GM12878 (cell line): ENCODE measurements around the gene PAPOLA. TPM values are rescaled to one million over a fixed set of nuclear protein-coding genes. Genes with fewer than 3 reads are reported as not detected.

ENCODE experiments used
- ATAC-seq: fragments of 200-7000 bp; cut with Tn5 transposase; 3 replicates; pipeline ENCODE4 v1.9.1; 2020; ENCODE audit warnings: mild to moderate bottlenecking, moderate library complexity
- BruUV-seq: library from RNA; stranded (reverse); fragments of 400-500 nt; replicated peaks from 2 replicates; lab custom pipeline; 2021; lab: Mats Ljungman, UMichigan
- CTCF ChIA-PET: fragments of 300-600 bp; sonication (Branson Sonifier 250); formaldehyde crosslinking; extraction: SDS; loops from one replicate; lab custom pipeline; 2021; ENCODE audit warnings: inconsistent platforms; lab: Yijun Ruan, JAX
- POLR2A ChIA-PET: fragments of 350-600 bp; formaldehyde crosslinking; extraction: SDS; loops from one replicate; lab custom pipeline; 2021; ENCODE audit warnings: inconsistent platforms; lab: Charles Lee
- RAD21 ChIA-PET: fragments of 300-600 bp; sonication (Branson Sonifier 250); formaldehyde crosslinking; loops from one replicate; lab custom pipeline; 2023; ENCODE audit warnings: antibody characterized with exemption; ENCODE audit not compliant: unreplicated experiment; lab: Charles Lee
- SMC1A ChIA-PET: fragments of 300-600 bp; sonication (Branson Sonifier 250); formaldehyde crosslinking; loops from one replicate; lab custom pipeline; 2023; ENCODE audit not compliant: unreplicated experiment, uncharacterized antibody; lab: Charles Lee
- DNase-seq: peaks from one replicate; pipeline ENCODE4 v3.0.0-alpha.2; 2011; ENCODE audit warnings: low read depth, low spot score
- FAIRE-seq: peaks from 3 replicates; lab custom pipeline; 2011; peaks lifted over from hg19 to GRCh38; lab: Jason Lieb, UNC
- H2AFZ ChIP-seq: 2 replicates; pipeline ENCODE4 v1.6.0; 2011; ENCODE audit warnings: low read depth, low read length, control low read depth; ENCODE audit not compliant: control insufficient read depth
- H3K27ac ChIP-seq: 2 replicates; pipeline ENCODE4 v1.5.1; 2011; ENCODE audit warnings: control low read depth; ENCODE audit not compliant: control insufficient read depth, insufficient read depth
- H3K27me3 ChIP-seq, 2 experiments: replicated peaks in 1 of 2; 2 replicates each; pipeline versions ENCODE4 v1.6.0 to v1.6.1; 2011; ENCODE audit warnings: low read length in 1 of 2; ENCODE audit not compliant: control insufficient read depth in 2 of 2, insufficient read depth in 2 of 2
- H3K36me3 ChIP-seq, 2 experiments: 2 replicates each; pipeline ENCODE4 v1.5.1; 2011; ENCODE audit warnings: low read length in 1 of 2; ENCODE audit not compliant: control insufficient read depth in 2 of 2, insufficient read depth in 2 of 2
- H3K4me1 ChIP-seq: 2 replicates; pipeline ENCODE4 v1.6.1; 2011; ENCODE audit warnings: mild to moderate bottlenecking, low read length, moderate library complexity, mixed read lengths; ENCODE audit not compliant: control insufficient read depth, insufficient read depth
- H3K4me2 ChIP-seq: 2 replicates; pipeline ENCODE4 v1.6.0; 2011; ENCODE audit warnings: control low read depth; ENCODE audit not compliant: control insufficient read depth, insufficient read depth
- H3K4me3 ChIP-seq: fragments of 200-600 bp; sonication (generic); 2 replicates; pipeline ENCODE4 v1.5.1; 2016
- H3K79me2 ChIP-seq: 2 replicates; pipeline ENCODE4 v1.6.0; 2011; ENCODE audit warnings: low read length; ENCODE audit not compliant: control insufficient read depth, insufficient read depth
- H3K9ac ChIP-seq: 2 replicates; pipeline ENCODE4 v1.8.0; 2011; ENCODE audit warnings: low read length, control low read depth, mixed read lengths; ENCODE audit not compliant: control insufficient read depth, insufficient read depth
- H3K9me3 ChIP-seq: replicated peaks from 3 replicates; pipeline ENCODE4 v1.5.1; 2011; ENCODE audit warnings: mild to moderate bottlenecking, low read length; ENCODE audit not compliant: control insufficient read depth, insufficient read depth
- H4K20me1 ChIP-seq: 2 replicates; pipeline ENCODE4 v1.6.0; 2011; ENCODE audit not compliant: control insufficient read depth, insufficient read depth
- BCL11A ChIP-seq: IDR thresholded peaks from 2 replicates; pipeline ENCODE4 v1.6.1; 2011; ENCODE audit warnings: low read depth, low read length
- CEBPB ChIP-seq, 2 experiments: fragments of 150-350 bp in 1 of 2; IDR thresholded peaks; 2 replicates each; pipeline ENCODE4 v1.6.1; 2012 to 2014; ENCODE audit warnings: low read depth in 2 of 2, low read length in 2 of 2, borderline replicate concordance in 1 of 2, inconsistent platforms in 1 of 2
- CREM ChIP-seq: IDR thresholded peaks from 2 replicates; pipeline ENCODE4 v1.6.1; 2014; ENCODE audit warnings: antibody characterized with exemption, low read depth
- DPF2 ChIP-seq: fragments of 450-650 bp; IDR thresholded peaks from 2 replicates; pipeline ENCODE4 v1.6.1; 2017; ENCODE audit warnings: mild to moderate bottlenecking
- EED ChIP-seq: sonication (generic); IDR thresholded peaks from 2 replicates; pipeline ENCODE4 v1.6.1; 2016; ENCODE audit warnings: antibody characterized with exemption, low read depth
- KLF5 ChIP-seq: fragments of 450-650 bp; IDR thresholded peaks from 2 replicates; pipeline ENCODE4 v1.6.1; 2014; ENCODE audit warnings: mild to moderate bottlenecking; ENCODE audit not compliant: partially characterized antibody
- LARP7 ChIP-seq: fragments of 450-650 bp; IDR thresholded peaks from 2 replicates; pipeline ENCODE4 v1.6.1; 2017; ENCODE audit warnings: mild to moderate bottlenecking
- PRDM15 ChIP-seq: fragments of 450-650 bp; formaldehyde crosslinking; IDR thresholded peaks from 2 replicates; pipeline ENCODE4 v1.4.0; 2020; ENCODE audit warnings: mild to moderate bottlenecking, moderate library complexity
- RELA ChIP-seq: fragments of 450-650 bp; IDR thresholded peaks from 2 replicates; pipeline ENCODE4 v1.8.0; 2014; ENCODE audit warnings: borderline replicate concordance; ENCODE audit not compliant: partially characterized antibody
- SIX5 ChIP-seq: IDR thresholded peaks from 2 replicates; pipeline ENCODE4 v1.6.1; 2011; ENCODE audit warnings: mild to moderate bottlenecking, low read depth, low read length, moderate library complexity; ENCODE audit not compliant: severe bottlenecking
- SMC3 ChIP-seq: IDR thresholded peaks from 2 replicates; pipeline ENCODE4 v1.6.1; 2011; ENCODE audit warnings: low read length, improper control_type of control experiment, borderline replicate concordance
- STAT1 ChIP-seq: fragments of 450-650 bp; conservative IDR thresholded peaks from 2 replicates; pipeline ENCODE4 v1.6.1; 2014; ENCODE audit warnings: antibody characterized with exemption, mild to moderate bottlenecking
- TAF1 ChIP-seq: IDR thresholded peaks from 2 replicates; pipeline ENCODE4 v1.6.1; 2011; ENCODE audit warnings: mild to moderate bottlenecking, low read depth, low read length, borderline replicate concordance
- TCF12 ChIP-seq: IDR thresholded peaks from 2 replicates; pipeline ENCODE4 v1.6.1; 2011; ENCODE audit warnings: low read depth, mild to moderate bottlenecking, low read length
- ZNF207 ChIP-seq: fragments of 450-650 bp; IDR thresholded peaks from 2 replicates; pipeline ENCODE4 v1.6.1; 2014; ENCODE audit warnings: antibody characterized with exemption, mild to moderate bottlenecking, borderline replicate concordance
- WGBS: methylation state at CpG from one replicate; pipeline ENCODE4 v1.1.6; 2016; ENCODE audit warnings: low lambda C conversion rate; ENCODE audit not compliant: insufficient replicate concordance, insufficient coverage; ENCODE audit errors: missing lambda C conversion rate; 5-methylcytosine and 5-hydroxymethylcytosine counted together
- in situ Hi-C: fragments of 300-500 bp; cut with MboI; formaldehyde crosslinking; loops from 9 replicates; pipeline ENCODE4 v1.14.3; 2018; ENCODE audit warnings: mixed read lengths
- intact Hi-C: fragments of 100-400 bp; cut with micrococcal nuclease; formaldehyde crosslinking; loops from one replicate; pipeline ENCODE4 v1.14.2; 2022; ENCODE audit not compliant: unreplicated experiment
- polyA plus RNA-seq, 11 experiments: library from polyadenylated mRNA; depleted of rRNA in 4 of 11; unstranded in 6 of 11; stranded (reverse) in 5 of 11; fragments of >200 nt; fragmentation: Nextera tagmentation in 4 of 11; fragmentation: Illumina TruSeq in 1 of 11; extraction: Ambion mirVana in 4 of 11; extraction: Trizol in 1 of 11; gene quantifications; 1 replicate in 1 of 11; 2 replicates in 10 of 11; pipeline versions ENCODE4 v1.2.1 to v1.2.3, GENCODE V29; 2011 to 2016; ENCODE audit warnings: inconsistent platforms in 2 of 11, missing spikeins in 2 of 11, low read depth in 1 of 11
- total RNA-seq, 4 experiments: library from RNA; depleted of rRNA in 3 of 4; stranded (reverse); fragments of >200 nt in 3 of 4; fragmentation: Illumina TruSeq in 1 of 4; extraction: Trizol in 1 of 4; gene quantifications; 2 replicates each; pipeline versions ENCODE4 v1.2.1 to v1.2.3, GENCODE V29; 2013 to 2021
- TF ChIP-seq, protein P1 (sequence below): fragments of 450-650 bp; IDR thresholded peaks from 2 replicates; pipeline ENCODE4 v1.6.1; 2017; ENCODE audit warnings: mild to moderate bottlenecking

PAPOLA gene
- total and polyA plus RNA-seq, 10 of the 15 experiments (the other 5 are each of a cell fraction or from before 2014, with no cell fraction given): 46.0 to 185 (median 114) TPM

DNA sequence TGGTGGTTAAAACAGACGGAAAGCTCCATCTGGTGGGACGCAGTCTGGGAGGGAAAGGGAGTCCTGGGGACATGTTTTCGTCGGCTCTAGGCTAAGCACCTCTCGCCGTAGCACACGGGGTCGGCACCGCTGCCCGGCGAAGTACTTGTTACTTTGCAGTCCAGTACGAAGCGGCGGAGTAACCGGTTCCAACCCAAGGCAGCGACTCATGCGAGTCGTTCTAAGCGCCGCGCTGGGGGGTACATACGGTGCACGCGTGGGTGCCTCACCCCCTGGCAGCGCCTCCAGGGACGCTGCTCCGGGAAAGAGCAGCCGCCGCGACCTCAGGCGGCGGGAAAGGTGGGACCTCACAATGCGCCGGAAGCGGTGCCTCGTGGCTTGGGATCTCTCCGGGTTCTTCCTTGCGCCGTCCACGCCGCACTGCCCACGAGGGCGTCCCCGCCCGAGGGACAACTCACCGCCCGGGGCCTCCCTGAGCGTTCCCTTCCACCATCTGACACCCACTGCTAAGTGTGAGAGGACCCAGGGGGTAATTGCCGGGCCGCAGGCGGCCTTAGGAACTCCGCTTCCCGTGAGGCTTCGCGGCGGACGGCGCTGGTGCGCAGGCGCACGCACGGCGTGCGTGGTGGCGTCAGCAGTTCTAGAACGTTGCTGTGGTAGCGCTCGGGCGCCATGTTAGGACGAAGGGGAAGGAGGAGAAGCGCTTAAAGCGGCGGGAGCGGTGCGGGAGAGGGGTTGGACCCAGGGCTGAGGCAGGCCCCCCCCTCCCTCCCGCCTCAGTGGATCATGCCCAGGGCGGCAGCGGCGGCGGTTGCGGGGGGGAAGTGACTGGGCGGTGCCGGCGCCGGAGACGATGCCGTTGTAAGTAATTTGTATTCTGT is at the start of gene PAPOLA (continued):
- TF ChIP-seq TCF12 (peak; percentile 73), SMC3 (0 out of 2 replicates have a peak, but pooled peaks have one; percentile 2), TAF1 (peak; percentile 83), KLF5 (peak; percentile 76), EED (peak; percentile 64), LARP7 (peak; percentile 77; the same call in 1 of the 2 replicates), CEBPB (IDR thresholded peaks at IDR 0.05; ENCODE audit: borderline replicate concordance in 1 of 2, low read depth in 2 of 2, low read length in 2 of 2) (no peak), RELA (no peak)

- CTCF ChIA-PET: no interaction called here
- H3K27ac ChIP-seq: no peak overlapping the region
- no peak for FAIRE-seq
- no TSS peak for BruUV-seq
- SMC1A ChIA-PET: no interaction called here
- POLR2A ChIA-PET: no interaction called here
- H3K4me3 ChIP-seq: no peak overlapping the region
- H3K36me3 ChIP-seq: no peaks in the 10 kb centered on the region
- H2AFZ ChIP-seq: no peak overlapping the region
- H3K9me3 ChIP-seq: no peaks in the 10 kb centered on the region
- no peaks in the 10 kb centered on the region for H3K79me2 ChIP-seq
- H3K27me3 ChIP-seq: no peaks in the 10 kb centered on the region; a peak in 1 of 4 replicates
- no peak for ATAC-seq
- H3K9ac ChIP-seq: no peak overlapping the region
- WGBS: 60% methylated on average over 6 of the region's 6 CpGs
- H3K4me2 ChIP-seq: no peak overlapping the region
- in situ Hi-C loops: no loop called here
- H4K20me1 ChIP-seq: no peaks in the 10 kb centered on the region
- intact Hi-C loops: no loop called here
- RAD21 ChIA-PET: no interaction called here
- no peak for DNase-seq
- no peaks in the 10 kb centered on the region for H3K4me1 ChIP-seq
- TF ChIP-seq CREM: no peak
- TF ChIP-seq, protein P1, sequence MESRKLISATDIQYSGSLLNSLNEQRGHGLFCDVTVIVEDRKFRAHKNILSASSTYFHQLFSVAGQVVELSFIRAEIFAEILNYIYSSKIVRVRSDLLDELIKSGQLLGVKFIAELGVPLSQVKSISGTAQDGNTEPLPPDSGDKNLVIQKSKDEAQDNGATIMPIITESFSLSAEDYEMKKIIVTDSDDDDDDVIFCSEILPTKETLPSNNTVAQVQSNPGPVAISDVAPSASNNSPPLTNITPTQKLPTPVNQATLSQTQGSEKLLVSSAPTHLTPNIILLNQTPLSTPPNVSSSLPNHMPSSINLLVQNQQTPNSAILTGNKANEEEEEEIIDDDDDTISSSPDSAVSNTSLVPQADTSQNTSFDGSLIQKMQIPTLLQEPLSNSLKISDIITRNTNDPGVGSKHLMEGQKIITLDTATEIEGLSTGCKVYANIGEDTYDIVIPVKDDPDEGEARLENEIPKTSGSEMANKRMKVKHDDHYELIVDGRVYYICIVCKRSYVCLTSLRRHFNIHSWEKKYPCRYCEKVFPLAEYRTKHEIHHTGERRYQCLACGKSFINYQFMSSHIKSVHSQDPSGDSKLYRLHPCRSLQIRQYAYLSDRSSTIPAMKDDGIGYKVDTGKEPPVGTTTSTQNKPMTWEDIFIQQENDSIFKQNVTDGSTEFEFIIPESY: no peak
- TF ChIP-seq PRDM15 (CRISPR knock-in tag): no peak
- no peak for TF ChIP-seq STAT1
- no peak for TF ChIP-seq SIX5
- TF ChIP-seq DPF2: no peak
- TF ChIP-seq ZNF207: no peak
- TF ChIP-seq BCL11A: no peak
Measured at GRCh38 chr14:96452684-96453083, 49.5 kb upstream of the PAPOLA start.
